Amniotic stem cell (primary cell): ENCODE data around the gene OMP.
A peak's percentile ranks its signal among the peaks of the same experiment; 100 is the strongest.

Source experiments
- DNase-seq: peaks from one replicate; lab custom pipeline; 2025; lab: John Stamatoyannopoulos, UW

The OMP gene

GRCh38 chr11:77104727-77105126, 2.1 kb downstream of the OMP start:
- no peak for DNase-seq

- no peak for DNase-seq
Measured at GRCh38 chr11:77106321-77106720, 3.7 kb downstream of the OMP start.

- DNase-seq, result no peak
Measured at GRCh38 chr11:77106759-77107158, 4.1 kb downstream of the OMP start.

GRCh38 chr11:77107950-77108349, 5.3 kb downstream of the OMP start:
- peak; percentile 62 for DNase-seq

GRCh38 chr11:77108436-77108835, 5.8 kb downstream of the OMP start:
- no peak for DNase-seq

GRCh38 chr11:77109236-77110019, 6.8 kb downstream of the OMP start:
- no peak for DNase-seq

- no peak for DNase-seq
Measured at GRCh38 chr11:77110836-77111235, 8.2 kb downstream of the OMP start.

- DNase-seq, result no peak
Measured at GRCh38 chr11:77111277-77111676, 8.6 kb downstream of the OMP start.

- no peak for DNase-seq
Measured at GRCh38 chr11:77111946-77112345, 9.3 kb downstream of the OMP start.

- no peak for DNase-seq
Measured at GRCh38 chr11:77112641-77113381, 10.2 kb downstream of the OMP start.

- no peak for DNase-seq
Measured at GRCh38 chr11:77113382-77114088, 10.9 kb downstream of the OMP start.

- DNase-seq, result no peak
Measured at GRCh38 chr11:77114089-77114463, 11.4 kb downstream of the OMP start.

GRCh38 chr11:77115181-77115611, 12.6 kb downstream of the OMP start:
- no peak for DNase-seq

- DNase-seq, result no peak
Measured at GRCh38 chr11:77115956-77116355, 13.3 kb downstream of the OMP start.

GRCh38 chr11:77117492-77117891, 14.9 kb downstream of the OMP start:
- DNase-seq, result no peak

GRCh38 chr11:77118086-77118485, 15.4 kb downstream of the OMP start:
- DNase-seq, result no peak

GRCh38 chr11:77118971-77119370, 16.3 kb downstream of the OMP start:
- no peak for DNase-seq

- no peak for DNase-seq
Measured at GRCh38 chr11:77119531-77119936, 16.9 kb downstream of the OMP start.

- no peak for DNase-seq
Measured at GRCh38 chr11:77120571-77120970, 17.9 kb downstream of the OMP start.

GRCh38 chr11:77121096-77121640, 18.5 kb downstream of the OMP start:
- no peak for DNase-seq

GRCh38 chr11:77121876-77122575, 19.4 kb downstream of the OMP start:
- DNase-seq, result no peak
